ENCODE results near the gene HOXD10.

HOXD10 gene

GRCh38 chr2:176115883-176116813 is at the start of gene HOXD10:
HOXD10 (plus strand) TSS chr2:176116778; CDS start chr2:176116834, 56 bp downstream.
- CTCF ChIA-PET: interaction anchor here (0.6 to 9.0 kb wide), 13 partner anchors 11 to 1643 kb away, joined by 3 to 73 read pairs (median 4); no protein-coding TSS in a partner anchor
- TF ChIP-seq CTCF (IDR thresholded peaks at IDR 0.05; ENCODE audit: insufficient read depth, low read length, missing control alignments): peak; percentile 58
- no peak for DNase-seq (ENCODE audit: low read depth, low spot score)
- POLR2A ChIA-PET: no interaction called here
- peak within 1 kb of the TSS; percentile 37 for H3K4me3 ChIP-seq (ENCODE audit: low read depth, low read length)

- DNase-seq (ENCODE audit: low read depth, low spot score): no peak
- peak overlapping the region; percentile 6; the same call in 1 of the 2 replicates for H3K4me3 ChIP-seq (ENCODE audit: low read depth, low read length)
- ChIA-PET CTCF (interaction anchor here (0.9 to 1.3 kb wide), 2 partner anchors 11 to 378 kb away, joined by 3 read pairs; no protein-coding TSS in a partner anchor), POLR2A (no interaction called here)
- TF ChIP-seq CTCF (IDR thresholded peaks at IDR 0.05; ENCODE audit: insufficient read depth, low read length, missing control alignments): no peak
These were observed 48.8 kb upstream of the HOXD10 start for GRCh38 chr2:176067589-176068418.

DNA sequence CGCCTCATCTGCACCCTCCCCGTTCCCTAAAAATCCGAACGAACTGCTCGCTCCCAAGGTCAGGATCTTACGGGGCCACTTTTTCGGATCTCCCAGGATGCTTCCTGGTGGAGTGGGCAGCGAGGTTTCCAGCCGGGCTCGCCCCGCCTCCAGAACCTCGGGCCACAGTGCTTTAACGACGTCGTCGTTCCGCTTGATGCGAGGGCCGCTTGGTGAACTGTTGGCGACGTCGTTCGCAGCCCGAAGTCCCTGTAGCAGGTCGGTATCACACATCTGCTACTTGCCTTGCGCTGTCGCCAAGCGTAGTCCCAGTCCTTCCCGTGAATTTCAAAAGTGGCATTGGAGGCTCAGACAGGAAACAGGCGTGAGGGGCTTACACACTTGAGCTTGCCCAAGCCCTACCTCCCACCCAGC is 48.2 kb upstream of the HOXD10 start:
- TF ChIP-seq CTCF (IDR thresholded peaks at IDR 0.05; ENCODE audit: insufficient read depth, low read length, missing control alignments): no peak
- no peak for DNase-seq (ENCODE audit: low read depth, low spot score)
- H3K4me3 ChIP-seq (ENCODE audit: low read depth, low read length): no peak overlapping the region
- ChIA-PET CTCF (no interaction called here), POLR2A (no interaction called here)

GRCh38 chr2:176071330-176072291 is 45.0 kb upstream of the HOXD10 start:
- DNase-seq (ENCODE audit: low read depth, low spot score): no peak
- no peak for TF ChIP-seq CTCF (IDR thresholded peaks at IDR 0.05; ENCODE audit: insufficient read depth, low read length, missing control alignments)
- ChIA-PET POLR2A (no interaction called here), CTCF (interaction anchor here (1.0 kb wide), 2 partner anchors 10 to 382 kb away, joined by 3 read pairs; no protein-coding TSS in a partner anchor)
- H3K4me3 ChIP-seq (ENCODE audit: low read depth, low read length): no peak overlapping the region

DNA sequence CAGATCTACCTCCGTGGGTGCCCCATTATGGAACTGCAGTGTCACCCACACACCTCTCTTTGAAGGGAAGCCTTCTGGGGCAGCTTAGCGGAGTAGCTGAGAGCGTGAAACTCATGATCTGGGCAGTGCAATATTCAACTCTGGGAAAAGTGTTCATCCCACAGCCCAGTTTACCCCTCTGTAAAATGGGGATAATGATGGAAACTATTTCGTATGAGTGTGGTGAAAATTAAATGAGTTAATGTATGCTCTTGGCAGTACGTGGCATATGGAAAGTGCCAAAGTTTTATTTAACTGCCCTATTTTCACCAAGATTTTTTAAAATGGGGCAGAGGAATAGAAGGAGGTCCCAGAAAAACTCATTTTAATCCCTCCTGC is 44.3 kb upstream of the HOXD10 start:
- ChIA-PET POLR2A (no interaction called here), CTCF (no interaction called here)
- DNase-seq (ENCODE audit: low read depth, low spot score): no peak
- H3K4me3 ChIP-seq (ENCODE audit: low read depth, low read length): no peak overlapping the region
- no peak for TF ChIP-seq CTCF (IDR thresholded peaks at IDR 0.05; ENCODE audit: insufficient read depth, low read length, missing control alignments)
